Parathyroid adenoma (tissue), 2 donors: Measurements from ENCODE around the gene PSMD13.

ENCODE experiments used
- H2AFZ ChIP-seq: fragments of 300-600 bp; sonication (generic); one replicate; pipeline ENCODE4 v1.7.0; 2017; ENCODE audit warnings: antibody characterized with exemption, mild to moderate bottlenecking
- H3K27ac ChIP-seq: fragments of 300-600 bp; sonication (generic); one replicate; pipeline ENCODE4 v1.7.0; 2017
- H3K27me3 ChIP-seq: fragments of 300-600 bp; sonication (generic); one replicate; pipeline ENCODE4 v1.7.0; 2017; ENCODE audit warnings: low read length; ENCODE audit not compliant: control insufficient read depth, insufficient read depth
- H3K36me3 ChIP-seq: fragments of 300-600 bp; sonication (generic); one replicate; pipeline ENCODE4 v1.7.0; 2017; ENCODE audit warnings: low read length; ENCODE audit not compliant: control insufficient read depth, insufficient read depth
- H3K4me1 ChIP-seq: fragments of 300-600 bp; sonication (generic); one replicate; pipeline ENCODE4 v1.7.0; 2017; ENCODE audit warnings: control low read depth
- H3K4me2 ChIP-seq: fragments of 300-600 bp; sonication (generic); one replicate; pipeline ENCODE4 v1.7.0; 2017; ENCODE audit warnings: low read length
- H3K4me3 ChIP-seq: fragments of 300-600 bp; sonication (generic); one replicate; pipeline ENCODE4 v1.7.0; 2017; ENCODE audit warnings: low read depth, low read length
- H3K79me2 ChIP-seq: fragments of 300-600 bp; sonication (generic); one replicate; pipeline ENCODE4 v1.7.0; 2017; ENCODE audit warnings: control low read depth
- H3K9ac ChIP-seq: fragments of 300-600 bp; sonication (generic); one replicate; pipeline ENCODE4 v1.7.0; 2017; ENCODE audit warnings: mild to moderate bottlenecking
- H3K9me3 ChIP-seq: fragments of 300-600 bp; sonication (generic); one replicate; pipeline ENCODE4 v1.7.0; 2017; ENCODE audit warnings: low read length; ENCODE audit not compliant: control insufficient read depth
- CTCF ChIP-seq: fragments of 300-600 bp; sonication (generic); IDR thresholded peaks from one replicate; pipeline ENCODE4 v1.7.0; 2017; ENCODE audit warnings: antibody characterized with exemption, mild to moderate bottlenecking
- donor health status: primary hyperparathyroidism.

The PSMD13 gene

GRCh38 chr11:299951-300735 is 63.4 kb downstream of the PSMD13 start:
- no peak overlapping the region for H3K9ac ChIP-seq
- no peak overlapping the region for H3K4me2 ChIP-seq
- H3K4me1 ChIP-seq, result no peaks in the 10 kb centered on the region
- no peak overlapping the region for H3K27ac ChIP-seq
- no peaks in the 10 kb centered on the region for H3K36me3 ChIP-seq
- H3K9me3 ChIP-seq, result no peaks in the 10 kb centered on the region
- no peaks in the 10 kb centered on the region for H3K27me3 ChIP-seq
- H3K4me3 ChIP-seq, result no peak overlapping the region
- H2AFZ ChIP-seq, result no peak overlapping the region
- H3K79me2 ChIP-seq, result no peaks in the 10 kb centered on the region
- TF ChIP-seq CTCF, result no peak
